Measurements from ENCODE around the gene CWF19L1. TPM values are rescaled to one million over a fixed set of nuclear protein-coding genes. Genes with fewer than 3 reads are reported as not detected.
"Not testable (repeated sequence)": the region's sequence is repeated elsewhere in the genome, so short reads cannot be mapped to it uniquely, and the experiment has no call there.

The CWF19L1 gene
- total RNA-seq, 5 donors from 2014 or later (not counting 1 experiment from before 2014, with no cell fraction given) = 37.2 to 43.9 (median 39.2) TPM

- CTCF ChIA-PET; H3K27ac Mint-ChIP-seq; H3K9me3 ChIP-seq; H3K27ac ChIP-seq (ENCODE audit: low read length); DNase-seq; H3K4me3 ChIP-seq (ENCODE audit: control insufficient read depth in 1 of 2, extremely low read depth in 1 of 2, low read length in 1 of 2); H3K4me1 Mint-ChIP-seq; H3K27me3 Mint-ChIP-seq; H3K4me1 ChIP-seq (ENCODE audit: control insufficient read depth in 1 of 2, extremely low read depth in 1 of 2, insufficient read depth in 2 of 2, low read length in 2 of 2); H3K27me3 ChIP-seq (replicated peaks in 1 of 2; ENCODE audit: control insufficient read depth in 2 of 2, extremely low read depth in 1 of 2, insufficient read depth in 2 of 2, low read length in 1 of 2); POLR2A ChIA-PET; H3K4me3 Mint-ChIP-seq; ATAC-seq (replicated peaks in 1 of 4); H3K9me3 Mint-ChIP-seq: not testable (repeated sequence)
- H3K36me3 Mint-ChIP-seq = peaks cover 28% of the 10 kb centered on the region
- no CpG with 5 or more reads among the region's 31 CpGs for WGBS (ENCODE audit: insufficient coverage)
- H3K36me3 ChIP-seq (ENCODE audit: control insufficient read depth in 2 of 2, extremely low read depth in 1 of 2, insufficient read depth in 1 of 2, low read length in 1 of 2) = peaks cover 0 to 37% of the 10 kb centered on the region in 2 donors
These were observed 9.5 kb upstream of the CWF19L1 start for GRCh38 chr10:100276971-100277370.

- peaks cover 15% of the 10 kb centered on the region for H3K36me3 Mint-ChIP-seq
- CTCF ChIA-PET = no interaction called here
- no peaks in the 10 kb centered on the region for H3K27me3 Mint-ChIP-seq
- H3K9me3 ChIP-seq = no peaks in the 10 kb centered on the region
- H3K4me1 ChIP-seq (ENCODE audit: control insufficient read depth in 1 of 2, extremely low read depth in 1 of 2, insufficient read depth in 2 of 2, low read length in 2 of 2) = peaks cover 9 to 26% of the 10 kb centered on the region in 2 experiments
- ATAC-seq (replicated peaks in 1 of 4) (no peak), DNase-seq (no peak)
- peak overlapping the region; percentile 98 to 100 (median 99) for H3K4me3 Mint-ChIP-seq
- POLR2A ChIA-PET = interaction anchor here in 1 of 2 donors (0.7 kb wide), 1 partner anchor 112 kb away, joined by 3 read pairs; no protein-coding TSS in a partner anchor
- peaks cover 0 to 4% of the 10 kb centered on the region in 2 donors for H3K36me3 ChIP-seq (ENCODE audit: control insufficient read depth in 2 of 2, extremely low read depth in 1 of 2, insufficient read depth in 1 of 2, low read length in 1 of 2)
- H3K27ac Mint-ChIP-seq = no peak overlapping the region
- H3K4me3 ChIP-seq (ENCODE audit: control insufficient read depth in 1 of 2, extremely low read depth in 1 of 2, low read length in 1 of 2) = peak overlapping the region; percentile 92 to 100
- no peaks in the 10 kb centered on the region for H3K27me3 ChIP-seq (replicated peaks in 1 of 2; ENCODE audit: control insufficient read depth in 2 of 2, extremely low read depth in 1 of 2, insufficient read depth in 2 of 2, low read length in 1 of 2)
- peaks cover 47 to 54% (median 50%) of the 10 kb centered on the region in 3 donors for H3K4me1 Mint-ChIP-seq
- no peaks in the 10 kb centered on the region for H3K9me3 Mint-ChIP-seq
- 93% methylated on average over 11 of the region's 15 CpGs for WGBS (ENCODE audit: insufficient coverage)
- no peak overlapping the region for H3K27ac ChIP-seq (ENCODE audit: low read length)
These were observed 1.5 kb downstream of the CWF19L1 start for GRCh38 chr10:100265821-100266485.

- Mint-ChIP-seq H3K36me3 (peaks cover 53% of the 10 kb centered on the region), H3K4me3 (no peak overlapping the region), H3K4me1 (peaks cover 0 to 5% (median 3%) of the 10 kb centered on the region in 3 donors), H3K27me3 (no peaks in the 10 kb centered on the region), H3K27ac (no peak overlapping the region), H3K9me3 (no peaks in the 10 kb centered on the region)
- DNase-seq = no peak
- no peak for ATAC-seq (replicated peaks in 1 of 4)
- ChIA-PET CTCF (interaction anchor here in 1 of 2 donors (0.9 kb wide), 2 partner anchors 9 to 693 kb away, joined by 3 to 4 read pairs; no protein-coding TSS in a partner anchor), POLR2A (no interaction called here)
- Histone ChIP-seq H3K4me1 (ENCODE audit: control insufficient read depth in 1 of 2, extremely low read depth in 1 of 2, insufficient read depth in 2 of 2, low read length in 2 of 2) (no peaks in the 10 kb centered on the region), H3K36me3 (ENCODE audit: control insufficient read depth in 2 of 2, extremely low read depth in 1 of 2, insufficient read depth in 1 of 2, low read length in 1 of 2) (peaks cover 7 to 89% of the 10 kb centered on the region in 2 donors), H3K4me3 (ENCODE audit: control insufficient read depth in 1 of 2, extremely low read depth in 1 of 2, low read length in 1 of 2) (no peak overlapping the region), H3K27me3 (replicated peaks in 1 of 2; ENCODE audit: control insufficient read depth in 2 of 2, extremely low read depth in 1 of 2, insufficient read depth in 2 of 2, low read length in 1 of 2) (no peaks in the 10 kb centered on the region), H3K27ac (ENCODE audit: low read length) (no peak overlapping the region), H3K9me3 (no peaks in the 10 kb centered on the region)
- 100% methylated on average over 1 of the region's 3 CpGs for WGBS (ENCODE audit: insufficient coverage)
These were observed 13.2 kb downstream of the CWF19L1 start for GRCh38 chr10:100254191-100254590.

GRCh38 chr10:100253041-100253440 lies 14.4 kb downstream of the CWF19L1 start:
- ATAC-seq (replicated peaks in 1 of 4) (no peak), DNase-seq (no peak)
- Mint-ChIP-seq H3K27me3 (no peaks in the 10 kb centered on the region), H3K27ac (no peak overlapping the region), H3K4me1 (peaks cover 0 to 3% (median 3%) of the 10 kb centered on the region in 3 donors), H3K36me3 (peaks cover 56% of the 10 kb centered on the region), H3K9me3 (no peaks in the 10 kb centered on the region), H3K4me3 (no peak overlapping the region)
- Histone ChIP-seq H3K27me3 (replicated peaks in 1 of 2; ENCODE audit: control insufficient read depth in 2 of 2, extremely low read depth in 1 of 2, insufficient read depth in 2 of 2, low read length in 1 of 2) (no peaks in the 10 kb centered on the region), H3K27ac (ENCODE audit: low read length) (no peak overlapping the region), H3K4me3 (ENCODE audit: control insufficient read depth in 1 of 2, extremely low read depth in 1 of 2, low read length in 1 of 2) (no peak overlapping the region), H3K36me3 (ENCODE audit: control insufficient read depth in 2 of 2, extremely low read depth in 1 of 2, insufficient read depth in 1 of 2, low read length in 1 of 2) (peaks cover 12 to 89% of the 10 kb centered on the region in 2 donors), H3K4me1 (ENCODE audit: control insufficient read depth in 1 of 2, extremely low read depth in 1 of 2, insufficient read depth in 2 of 2, low read length in 2 of 2) (no peaks in the 10 kb centered on the region), H3K9me3 (no peaks in the 10 kb centered on the region)
- ChIA-PET CTCF (no interaction called here), POLR2A (interaction anchor here in 1 of 2 donors (0.6 kb wide), 1 partner anchor 46 kb away, joined by 3 read pairs; no protein-coding TSS in a partner anchor)
- WGBS (ENCODE audit: insufficient coverage) = 100% methylated on average over 5 of the region's 5 CpGs

- Mint-ChIP-seq H3K36me3 (peaks cover 51% of the 10 kb centered on the region), H3K4me1 (no peaks in the 10 kb centered on the region), H3K9me3 (no peaks in the 10 kb centered on the region), H3K27ac (no peak overlapping the region), H3K27me3 (no peaks in the 10 kb centered on the region), H3K4me3 (no peak overlapping the region)
- no peak for ATAC-seq (replicated peaks in 1 of 4)
- Histone ChIP-seq H3K4me1 (ENCODE audit: control insufficient read depth in 1 of 2, extremely low read depth in 1 of 2, insufficient read depth in 2 of 2, low read length in 2 of 2) (no peaks in the 10 kb centered on the region), H3K27me3 (replicated peaks in 1 of 2; ENCODE audit: control insufficient read depth in 2 of 2, extremely low read depth in 1 of 2, insufficient read depth in 2 of 2, low read length in 1 of 2) (no peaks in the 10 kb centered on the region), H3K4me3 (ENCODE audit: control insufficient read depth in 1 of 2, extremely low read depth in 1 of 2, low read length in 1 of 2) (no peak overlapping the region), H3K27ac (ENCODE audit: low read length) (no peak overlapping the region), H3K9me3 (no peaks in the 10 kb centered on the region), H3K36me3 (ENCODE audit: control insufficient read depth in 2 of 2, extremely low read depth in 1 of 2, insufficient read depth in 1 of 2, low read length in 1 of 2) (peaks cover 5 to 83% of the 10 kb centered on the region in 2 donors)
- 99% methylated on average over 7 of the region's 7 CpGs for WGBS (ENCODE audit: insufficient coverage)
- CTCF ChIA-PET = no interaction called here
- POLR2A ChIA-PET = interaction anchor here in 1 of 2 donors (0.6 kb wide), 1 partner anchor 11 kb away, joined by 3 read pairs; no protein-coding TSS in a partner anchor
- no peak for DNase-seq
These were observed 18.6 kb downstream of the CWF19L1 start for GRCh38 chr10:100248820-100249219.

- H3K9me3 Mint-ChIP-seq = no peaks in the 10 kb centered on the region
- Histone ChIP-seq H3K4me3 (ENCODE audit: control insufficient read depth in 1 of 2, extremely low read depth in 1 of 2, low read length in 1 of 2) (no peak overlapping the region), H3K9me3 (no peaks in the 10 kb centered on the region), H3K27me3 (replicated peaks in 1 of 2; ENCODE audit: control insufficient read depth in 2 of 2, extremely low read depth in 1 of 2, insufficient read depth in 2 of 2, low read length in 1 of 2) (no peaks in the 10 kb centered on the region), H3K4me1 (ENCODE audit: control insufficient read depth in 1 of 2, extremely low read depth in 1 of 2, insufficient read depth in 2 of 2, low read length in 2 of 2) (no peaks in the 10 kb centered on the region), H3K36me3 (ENCODE audit: control insufficient read depth in 2 of 2, extremely low read depth in 1 of 2, insufficient read depth in 1 of 2, low read length in 1 of 2) (peaks cover 5 to 82% of the 10 kb centered on the region in 2 donors), H3K27ac (ENCODE audit: low read length) (no peak overlapping the region)
- H3K27ac Mint-ChIP-seq = no peak overlapping the region
- no peak for ATAC-seq (replicated peaks in 1 of 4)
- H3K4me1 Mint-ChIP-seq = peaks cover 0 to under 1% (median under 1%) of the 10 kb centered on the region in 3 donors
- POLR2A ChIA-PET = no interaction called here
- no peak overlapping the region for H3K4me3 Mint-ChIP-seq
- H3K36me3 Mint-ChIP-seq = peaks cover 59% of the 10 kb centered on the region
- CTCF ChIA-PET = interaction anchor here in 1 of 2 donors (1.3 kb wide), 1 partner anchor 9 kb away, joined by 3 read pairs; no protein-coding TSS in a partner anchor
- H3K27me3 Mint-ChIP-seq = no peaks in the 10 kb centered on the region
- WGBS (ENCODE audit: insufficient coverage) = 82% methylated on average over 2 of the region's 5 CpGs
- DNase-seq = no peak
These were observed 21.8 kb downstream of the CWF19L1 start for GRCh38 chr10:100245484-100246220.
